H1 (cell line): ENCODE results near the gene CMTM5. TPM values are rescaled to one million over a fixed set of nuclear protein-coding genes. Genes with fewer than 3 reads are reported as not detected.
A peak's percentile ranks its signal among the peaks of the same experiment; 100 is the strongest.

ENCODE experiments used
- CTCF ChIA-PET: fragments of 300-600 bp; sonication (Branson Sonifier 250); formaldehyde crosslinking; loops from one replicate; lab custom pipeline; 2021; ENCODE audit not compliant: partially characterized antibody; lab: Charles Lee
- POLR2A ChIA-PET: fragments of 300-600 bp; sonication (Branson Sonifier 250); formaldehyde crosslinking; loops from one replicate; lab custom pipeline; 2021; ENCODE audit warnings: inconsistent platforms; ENCODE audit not compliant: partially characterized antibody; lab: Charles Lee
- DNase-seq, 2 experiments: peaks; one replicate each; pipeline versions ENCODE4 v3.0.0 to v3.0.0-alpha.2; 2010 to 2022; ENCODE audit warnings: low spot score in 2 of 2, low read depth in 1 of 2, mixed read lengths in 1 of 2
- FAIRE-seq: peaks from 2 replicates; lab custom pipeline; 2011; peaks lifted over from hg19 to GRCh38; lab: Jason Lieb, UNC
- H2AFZ ChIP-seq: 2 replicates; pipeline ENCODE4 v1.8.1; 2012; ENCODE audit warnings: low read length, inconsistent platforms
- H2AK5ac ChIP-seq: 2 replicates; pipeline ENCODE4 v1.6.1; 2013; ENCODE audit warnings: low read depth, low read length
- H2BK120ac ChIP-seq: replicated peaks from 2 replicates; pipeline ENCODE3; 2013; ENCODE audit warnings: low read depth, low read length, inconsistent platforms
- H2BK12ac ChIP-seq: 2 replicates; pipeline ENCODE4 v1.6.1; 2013; ENCODE audit warnings: low read depth, low read length
- H2BK15ac ChIP-seq: 2 replicates; pipeline ENCODE4 v1.6.1; 2013; ENCODE audit warnings: low read length
- H2BK20ac ChIP-seq: 2 replicates; pipeline ENCODE4 v1.6.1; 2013; ENCODE audit warnings: low read length
- H2BK5ac ChIP-seq: 2 replicates; pipeline ENCODE4 v1.6.1; 2013; ENCODE audit warnings: low read depth, low read length
- H3K14ac ChIP-seq: 2 replicates; pipeline ENCODE4 v1.6.1; 2013; ENCODE audit warnings: inconsistent platforms; ENCODE audit not compliant: insufficient read length
- H3K18ac ChIP-seq: 2 replicates; pipeline ENCODE4 v1.6.1; 2013; ENCODE audit warnings: low read length; ENCODE audit errors: extremely low read depth
- H3K23ac ChIP-seq: 2 replicates; pipeline ENCODE4 v1.6.1; 2013; ENCODE audit warnings: inconsistent platforms; ENCODE audit not compliant: insufficient read length
- H3K23me2 ChIP-seq: 2 replicates; pipeline ENCODE4 v1.6.1; 2013; ENCODE audit warnings: low read depth, low read length
- H3K27ac ChIP-seq: 2 replicates; pipeline ENCODE4 v1.6.1; 2011; ENCODE audit warnings: low read depth, low read length, inconsistent platforms
- H3K27me3 ChIP-seq, 4 experiments: replicated peaks in 1 of 4; 1 replicate in 1 of 4; 2 replicates in 3 of 4; pipeline versions ENCODE4 v1.6.1 to v1.8.1; 2011 to 2013; ENCODE audit warnings: low read length in 3 of 4, mild to moderate bottlenecking in 3 of 4, inconsistent platforms in 2 of 4, mixed read lengths in 2 of 4, moderate library complexity in 1 of 4; ENCODE audit not compliant: control insufficient read depth in 3 of 4, insufficient read depth in 3 of 4; ENCODE audit errors: extremely low read depth in 1 of 4
- H3K36me3 ChIP-seq, 4 experiments: 2 replicates each; pipeline versions ENCODE4 v1.6.1 to v1.8.1; 2011 to 2013; ENCODE audit warnings: mild to moderate bottlenecking in 4 of 4, low read length in 3 of 4, moderate library complexity in 2 of 4, control low read depth in 1 of 4, inconsistent platforms in 1 of 4; ENCODE audit not compliant: insufficient read depth in 4 of 4, control insufficient read depth in 2 of 4
- H3K4ac ChIP-seq: replicated peaks from 2 replicates; pipeline ENCODE3; 2013; ENCODE audit warnings: low read length, low read depth, mixed read lengths, inconsistent platforms; ENCODE audit not compliant: insufficient read length
- H3K4me1 ChIP-seq, 4 experiments: replicated peaks in 1 of 4; 1 replicate in 1 of 4; 2 replicates in 3 of 4; pipeline versions ENCODE4 v1.6.1 to v1.8.1; 2011 to 2013; ENCODE audit warnings: low read length in 3 of 4, inconsistent platforms in 2 of 4, mixed read lengths in 1 of 4; ENCODE audit not compliant: insufficient read depth in 4 of 4, control insufficient read depth in 3 of 4
- H3K4me2 ChIP-seq, 2 experiments: 2 replicates each; pipeline versions ENCODE4 v1.6.1 to v1.8.1; 2011 to 2013; ENCODE audit warnings: low read depth in 2 of 2, low read length in 2 of 2, control low read depth in 1 of 2, inconsistent platforms in 1 of 2, mild to moderate bottlenecking in 1 of 2; ENCODE audit not compliant: insufficient read depth in 1 of 2
- H3K4me3 ChIP-seq, 4 experiments: fragments of 200-600, 300-600 bp in 1 of 4; sonication (generic), shearing (Covaris generic), sonication (Bioruptor Twin) in 1 of 4; 2 replicates each; pipeline versions ENCODE4 v1.5.1 to v1.8.1; 2011 to 2016; ENCODE audit warnings: low read length in 4 of 4, low read depth in 3 of 4, control low read depth in 2 of 4, inconsistent platforms in 2 of 4, mild to moderate bottlenecking in 2 of 4, mixed read lengths in 1 of 4, moderate library complexity in 1 of 4; ENCODE audit not compliant: insufficient read depth in 2 of 4; ENCODE audit errors: extremely low read depth in 1 of 4
- H3K56ac ChIP-seq: replicated peaks from 2 replicates; pipeline ENCODE3; 2013; ENCODE audit warnings: low read depth, mild to moderate bottlenecking, mixed read lengths, low read length, inconsistent platforms; ENCODE audit not compliant: insufficient read length
- H3K79me1 ChIP-seq: 2 replicates; pipeline ENCODE4 v1.6.1; 2013; ENCODE audit warnings: low read depth, low read length, control low read depth
- H3K79me2 ChIP-seq, 2 experiments: 2 replicates each; pipeline versions ENCODE4 v1.6.1 to v1.8.1; 2012 to 2013; ENCODE audit warnings: low read length in 2 of 2, mild to moderate bottlenecking in 2 of 2, inconsistent platforms in 1 of 2; ENCODE audit not compliant: insufficient read depth in 2 of 2, control insufficient read depth in 1 of 2
- H3K9ac ChIP-seq, 4 experiments: replicated peaks in 1 of 4; 1 replicate in 1 of 4; 2 replicates in 3 of 4; pipeline versions ENCODE4 v1.6.1 to v1.8.1; 2011 to 2013; ENCODE audit warnings: low read depth in 3 of 4, low read length in 3 of 4, control low read depth in 2 of 4, mild to moderate bottlenecking in 2 of 4, moderate library complexity in 2 of 4, inconsistent platforms in 1 of 4; ENCODE audit errors: extremely low read depth in 1 of 4
- H3K9me3 ChIP-seq, 2 experiments: 2 replicates each; pipeline versions ENCODE4 v1.6.1 to v1.8.1; 2012 to 2013; ENCODE audit warnings: mild to moderate bottlenecking in 2 of 2, moderate library complexity in 2 of 2, control low read depth in 1 of 2, inconsistent platforms in 1 of 2, low read depth in 1 of 2, low read length in 1 of 2, mixed read lengths in 1 of 2; ENCODE audit not compliant: insufficient read depth in 2 of 2
- H4K20me1 ChIP-seq, 2 experiments: replicated peaks in 1 of 2; 2 replicates each; pipeline versions ENCODE3 to v1.8.1; 2011 to 2013; ENCODE audit warnings: inconsistent platforms in 2 of 2, low read length in 2 of 2, mild to moderate bottlenecking in 1 of 2; ENCODE audit not compliant: insufficient read depth in 2 of 2, control insufficient read depth in 1 of 2
- H4K5ac ChIP-seq: 2 replicates; pipeline ENCODE4 v1.6.1; 2013; ENCODE audit warnings: low read length, low read depth, mixed read lengths, inconsistent platforms; ENCODE audit not compliant: insufficient read length
- H4K8ac ChIP-seq: 2 replicates; pipeline ENCODE4 v1.8.0; 2013; ENCODE audit warnings: mild to moderate bottlenecking, moderate library complexity, low read length, inconsistent platforms; ENCODE audit not compliant: insufficient read depth; ENCODE audit errors: extremely low read depth
- H4K91ac ChIP-seq: replicated peaks from 2 replicates; pipeline ENCODE3; 2013; ENCODE audit warnings: low read length, mixed read lengths, inconsistent platforms; ENCODE audit not compliant: insufficient read length
- CTCF ChIP-seq, 3 experiments: IDR thresholded peaks; 1 replicate in 2 of 3; 2 replicates in 1 of 3; pipeline versions ENCODE4 v1.5.1 to v1.6.1; 2011; ENCODE audit warnings: low read length in 3 of 3, mild to moderate bottlenecking in 3 of 3, inconsistent platforms in 2 of 3, low read depth in 1 of 3, moderate library complexity in 1 of 3; ENCODE audit not compliant: insufficient read depth in 1 of 3; ENCODE audit errors: control extremely low read depth in 1 of 3
- EGR1 ChIP-seq: IDR thresholded peaks from 2 replicates; pipeline ENCODE4 v1.6.1; 2011; ENCODE audit warnings: low read depth, low read length, borderline replicate concordance
- FOSL1 ChIP-seq: IDR thresholded peaks from 2 replicates; pipeline ENCODE4 v1.6.1; 2011; ENCODE audit warnings: mild to moderate bottlenecking, low read depth, low read length, moderate library complexity; ENCODE audit not compliant: insufficient read depth
- GTF2F1 ChIP-seq: IDR thresholded peaks from 2 replicates; pipeline ENCODE4 v1.6.1; 2012; ENCODE audit warnings: low read depth, low read length, improper control_type of control experiment, borderline replicate concordance
- RNF2 ChIP-seq: fragments of 200-900, 300-1000 bp; sonication (generic); IDR thresholded peaks from 2 replicates; pipeline ENCODE4 v1.7.1; 2016; ENCODE audit warnings: borderline replicate concordance, low read depth, mild to moderate bottlenecking, antibody characterized with exemption, low read length; ENCODE audit not compliant: poor library complexity, severe bottlenecking; ENCODE audit errors: missing control alignments
- SUZ12 ChIP-seq: fragments of 200-600 bp; sonication (generic); IDR thresholded peaks from 2 replicates; pipeline ENCODE4 v1.6.1; 2012; ENCODE audit warnings: mild to moderate bottlenecking, inconsistent platforms, low read length, moderate library complexity, mixed read lengths
- WGBS, 2 experiments: shearing (Covaris generic) in 1 of 2; methylation state at CpG; one replicate each; pipeline versions ENCODE4 v1.1.6 to v1.1.7; 2013 to 2015; ENCODE audit warnings: low lambda C conversion rate in 2 of 2, mixed read lengths in 2 of 2, inconsistent platforms in 1 of 2, low coverage in 1 of 2, missing lambda C conversion rate in 1 of 2; ENCODE audit not compliant: insufficient replicate concordance in 2 of 2, insufficient coverage in 1 of 2, insufficient read length in 1 of 2; ENCODE audit errors: extremely low coverage in 1 of 2, missing lambda C conversion rate in 1 of 2; 5-methylcytosine and 5-hydroxymethylcytosine counted together
- polyA plus RNA-seq, 7 experiments: library from polyadenylated mRNA; depleted of rRNA in 3 of 7; stranded (reverse) in 5 of 7; unstranded in 2 of 7; fragments of >200 nt in 5 of 7; fragments of 200-250 nt in 2 of 7; gene quantifications; 1 replicate in 5 of 7; 2 replicates in 1 of 7; 4 replicates in 1 of 7; pipeline versions ENCODE4 v1.2.1 to v1.2.3, GENCODE V29; 2011 to 2013; ENCODE audit warnings: missing spikeins in 2 of 7, mixed read lengths in 2 of 7
- total RNA-seq: library from RNA; stranded (reverse); fragmentation: NEBNext Ultra II Directional; extraction: Animal tissue kit (Norgen Biotek cat#: 25700); gene quantifications from 2 replicates; pipeline ENCODE4 v1.2.1, GENCODE V29; 2021

The CMTM5 gene
- total and polyA plus RNA-seq, 2 of the 8 experiments (the other 6 are each of a cell fraction or from before 2014, with no cell fraction given) = 2.1 TPM; not detected in 1

DNA sequence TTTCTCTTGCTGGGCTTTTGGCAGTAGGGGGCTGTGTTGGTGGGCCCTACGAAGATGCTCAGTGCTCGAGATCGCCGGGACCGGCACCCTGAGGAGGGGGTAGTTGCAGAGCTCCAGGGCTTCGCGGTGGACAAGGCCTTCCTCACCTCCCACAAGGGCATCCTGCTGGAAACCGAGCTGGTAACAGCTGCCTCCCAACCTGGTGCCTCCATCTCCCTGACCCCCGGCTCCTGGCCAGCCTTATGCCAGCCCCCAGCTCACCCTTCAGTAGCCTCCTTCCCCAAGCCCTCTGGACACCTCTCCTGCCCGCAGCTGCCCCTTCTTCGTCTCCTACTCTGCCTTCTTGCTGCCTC, 328 bp downstream of the CMTM5 start:
- Histone ChIP-seq H3K4me2 (peak overlapping the region in 1 of 2 experiments; percentile 5; a peak in 1 of 4 replicates), H3K4me3 (no peak overlapping the region)
- CTCF ChIA-PET = interaction anchor here (1.1 to 15.0 kb wide), 17 partner anchors 11 to 276 kb away, joined by 3 to 333 read pairs (median 5); partner anchors contain the start of genes EFS and SLC22A17

More for the DNA sequence above, 328 bp downstream of the CMTM5 start:
- H3K23me2 ChIP-seq = no peaks in the 10 kb centered on the region
- no peak overlapping the region for H3K18ac ChIP-seq
- no peak overlapping the region for H2BK12ac ChIP-seq
- H4K5ac ChIP-seq = no peak overlapping the region
- no peak overlapping the region for H2AFZ ChIP-seq
- no peak overlapping the region for H4K91ac ChIP-seq
- no peak overlapping the region for H2BK5ac ChIP-seq
- H2BK15ac ChIP-seq = no peak overlapping the region
- H3K9ac ChIP-seq = no peak overlapping the region
- H3K14ac ChIP-seq = no peak overlapping the region
- TF ChIP-seq GTF2F1 (no peak), RNF2 (no peak), CTCF (IDR thresholded peaks at IDR 0.05; ENCODE audit: control extremely low read depth in 1 of 3, insufficient read depth in 1 of 3, low read depth in 1 of 3, low read length in 3 of 3) (no peak), SUZ12 (no peak), EGR1 (no peak), FOSL1 (no peak)
- TF ChIP-seq, all 59 proteins: peak for 0
- Histone ChIP-seq H2BK20ac (no peak overlapping the region), H2BK120ac (no peak overlapping the region), H3K36me3 (no peaks in the 10 kb centered on the region), H3K79me2 (no peaks in the 10 kb centered on the region), H3K4me1 (peaks cover 0 to 12% (median 4%) of the 10 kb centered on the region in 4 experiments; a peak in 3 of 7 replicates), H3K56ac (no peak overlapping the region), H3K23ac (no peak overlapping the region), H3K9me3 (no peaks in the 10 kb centered on the region), H4K20me1 (no peaks in the 10 kb centered on the region), H3K4ac (no peak overlapping the region), H3K27me3 (peaks cover 0 to 23% (median 11%) of the 10 kb centered on the region in 4 experiments; a peak in 6 of 7 replicates), H3K27ac (no peak overlapping the region), H4K8ac (no peak overlapping the region; the same call in 1 of the 2 replicates), H3K79me1 (no peaks in the 10 kb centered on the region), H2AK5ac (no peak overlapping the region)
- POLR2A ChIA-PET = interaction anchor here (0.6 to 3.3 kb wide), 5 partner anchors 11 to 55 kb away, joined by 3 to 19 read pairs (median 10); partner anchors contain the start of gene PABPN1
- FAIRE-seq (no peak), DNase-seq (no peak)
- WGBS, 2 experiments = 72% methylated on average over 11 of the region's 11 CpGs; no CpG with 5 or more reads in 1 of the 2 experiments
